Measurements from ENCODE around the gene TDRD9. TPM values are rescaled to one million over a fixed set of nuclear protein-coding genes. Genes with fewer than 3 reads are reported as not detected.

Gene TDRD9
- total RNA-seq, 1 experiment from 2014 or later = not detected

DNA sequence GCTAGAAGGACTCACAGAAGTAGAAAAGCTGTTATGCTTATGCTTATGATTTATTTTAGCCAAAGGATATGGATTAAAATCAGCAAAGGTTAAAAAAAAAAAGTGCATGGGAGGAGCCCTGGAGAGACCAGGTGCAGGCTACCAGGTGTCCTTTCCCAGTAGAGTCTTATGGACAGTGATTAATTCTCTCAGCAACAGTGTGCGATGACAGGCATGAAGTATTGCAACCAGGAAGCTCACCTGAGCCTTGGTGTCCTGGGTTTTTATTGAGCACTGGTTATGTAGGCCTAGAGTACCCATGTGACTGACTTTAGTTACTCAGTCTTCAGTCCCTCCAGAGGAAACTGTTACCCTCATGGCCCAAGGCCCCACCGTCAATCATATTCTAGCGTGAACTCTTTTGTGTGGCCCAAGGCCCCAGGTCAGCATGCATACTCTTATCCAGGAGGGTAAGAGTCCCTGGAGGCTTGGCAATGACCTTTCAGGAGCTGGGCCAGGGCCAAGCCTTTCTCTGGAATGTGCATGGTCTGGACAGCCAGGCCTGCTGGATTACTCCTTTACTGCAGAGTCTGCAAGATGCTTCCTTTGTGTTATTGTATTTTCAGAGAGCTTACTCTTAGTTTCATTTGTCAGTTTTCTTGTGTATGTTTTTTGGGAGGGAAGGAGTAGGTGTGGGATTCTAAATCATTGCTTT is 83.7 kb downstream of the TDRD9 start:
- Histone ChIP-seq H3K4me3 (ENCODE audit: low read depth, low read length, poor library complexity, severe bottlenecking) (no peak overlapping the region), H3K9me3 (ENCODE audit: low read depth, low read length, poor library complexity, severe bottlenecking) (no peaks in the 10 kb centered on the region), H3K27ac (ENCODE audit: low read depth, low read length, poor library complexity, severe bottlenecking) (no peak overlapping the region), H3K36me3 (ENCODE audit: insufficient read depth, low read length, poor library complexity, severe bottlenecking) (no peaks in the 10 kb centered on the region), H3K27me3 (replicated peaks; ENCODE audit: insufficient read depth, low read depth, low read length, poor library complexity) (no peaks in the 10 kb centered on the region), H3K4me1 (ENCODE audit: insufficient read depth, low read length, poor library complexity, severe bottlenecking) (no peaks in the 10 kb centered on the region)
- no TSS peak for BruUV-seq (replicated peaks)
- TF ChIP-seq, protein P1, sequence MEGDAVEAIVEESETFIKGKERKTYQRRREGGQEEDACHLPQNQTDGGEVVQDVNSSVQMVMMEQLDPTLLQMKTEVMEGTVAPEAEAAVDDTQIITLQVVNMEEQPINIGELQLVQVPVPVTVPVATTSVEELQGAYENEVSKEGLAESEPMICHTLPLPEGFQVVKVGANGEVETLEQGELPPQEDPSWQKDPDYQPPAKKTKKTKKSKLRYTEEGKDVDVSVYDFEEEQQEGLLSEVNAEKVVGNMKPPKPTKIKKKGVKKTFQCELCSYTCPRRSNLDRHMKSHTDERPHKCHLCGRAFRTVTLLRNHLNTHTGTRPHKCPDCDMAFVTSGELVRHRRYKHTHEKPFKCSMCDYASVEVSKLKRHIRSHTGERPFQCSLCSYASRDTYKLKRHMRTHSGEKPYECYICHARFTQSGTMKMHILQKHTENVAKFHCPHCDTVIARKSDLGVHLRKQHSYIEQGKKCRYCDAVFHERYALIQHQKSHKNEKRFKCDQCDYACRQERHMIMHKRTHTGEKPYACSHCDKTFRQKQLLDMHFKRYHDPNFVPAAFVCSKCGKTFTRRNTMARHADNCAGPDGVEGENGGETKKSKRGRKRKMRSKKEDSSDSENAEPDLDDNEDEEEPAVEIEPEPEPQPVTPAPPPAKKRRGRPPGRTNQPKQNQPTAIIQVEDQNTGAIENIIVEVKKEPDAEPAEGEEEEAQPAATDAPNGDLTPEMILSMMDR (conservative IDR thresholded peaks at IDR 0.05; ENCODE audit: low read depth, low read length) = no peak
- TF ChIP-seq EZH2 (IDR thresholded peaks at IDR 0.05; ENCODE audit: borderline replicate concordance, low read depth, low read length, poor library complexity, severe bottlenecking) = no peak
- ChIA-PET CTCF (interaction anchor here (0.7 kb wide), 1 partner anchor 27 kb away, joined by 3 read pairs; no protein-coding TSS in a partner anchor), POLR2A (ENCODE audit: low non-redundant PET) (interaction anchor here (0.6 kb wide), 1 partner anchor 455 kb away, joined by 7 read pairs; no protein-coding TSS in a partner anchor)
- intact Hi-C loops (cut with micrococcal nuclease; ENCODE audit: unreplicated experiment) = no loop called here
- no peak for DNase-seq (ENCODE audit: low spot score)

DNA sequence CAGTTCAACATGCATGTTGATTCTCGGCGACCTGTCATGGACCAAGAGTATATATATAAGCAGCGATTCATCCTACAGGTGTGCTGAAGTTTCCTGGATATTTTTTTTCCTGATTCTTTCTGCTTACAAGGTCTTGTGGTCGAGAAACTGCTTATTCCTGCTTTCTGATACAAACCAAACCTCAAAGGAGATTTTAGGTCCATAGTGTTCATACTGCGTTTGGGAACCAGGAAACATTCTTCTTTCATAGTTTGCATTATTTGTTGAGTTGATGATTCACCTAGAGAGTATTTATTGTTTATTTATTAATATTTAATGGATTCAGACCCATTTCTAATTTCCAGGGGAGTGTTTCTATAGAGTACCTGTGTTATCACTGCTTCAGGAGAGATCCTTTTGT is 86.5 kb downstream of the TDRD9 start:
- DNase-seq (ENCODE audit: low spot score) = no peak
- POLR2A ChIA-PET (ENCODE audit: low non-redundant PET) = no interaction called here

DNA sequence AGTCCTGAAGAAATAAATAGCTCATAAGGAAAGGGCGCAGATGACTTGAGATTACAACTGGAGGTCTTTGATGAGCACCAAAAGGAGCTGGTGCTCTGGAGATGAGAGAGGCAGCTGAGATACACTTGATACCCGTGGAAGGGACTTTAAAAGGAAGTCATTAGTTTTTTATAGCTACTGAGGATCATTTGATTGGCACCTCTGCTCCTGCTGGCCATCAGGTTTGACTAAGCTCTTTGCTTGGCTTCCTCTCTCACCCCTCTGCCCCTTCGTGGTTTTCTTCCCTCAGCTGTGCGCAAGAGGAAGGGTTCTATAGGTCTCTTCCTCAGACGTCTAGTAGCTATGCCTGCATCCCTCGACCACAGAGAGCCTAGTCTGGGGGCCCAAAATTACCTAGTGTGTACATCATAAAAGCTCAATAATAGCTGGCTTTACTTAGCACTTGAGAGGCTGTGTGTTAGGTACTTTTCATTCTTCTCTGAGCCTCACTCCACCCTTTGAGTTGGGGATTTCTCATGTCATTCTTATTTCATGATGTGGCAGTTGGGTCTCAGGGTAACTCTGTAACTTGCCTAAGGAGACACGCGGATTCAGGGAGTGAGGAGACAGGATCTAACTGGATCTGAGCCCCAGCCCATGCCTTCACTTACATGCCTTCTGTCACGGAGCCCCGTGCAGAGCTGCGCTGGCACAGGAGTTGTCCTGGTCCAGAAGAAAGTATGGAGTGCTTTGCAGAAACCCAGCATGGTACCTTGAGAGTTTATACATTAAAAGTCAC is 88.8 kb downstream of the TDRD9 start:
- POLR2A ChIA-PET (ENCODE audit: low non-redundant PET) = no interaction called here
- CTCF ChIA-PET = no interaction called here

More for the DNA sequence above, 86.5 kb downstream of the TDRD9 start:
- no peaks in the 10 kb centered on the region for H3K4me1 ChIP-seq (ENCODE audit: insufficient read depth, low read length, poor library complexity, severe bottlenecking)
- TF ChIP-seq EZH2 (IDR thresholded peaks at IDR 0.05; ENCODE audit: borderline replicate concordance, low read depth, low read length, poor library complexity, severe bottlenecking) = no peak
- TF ChIP-seq, protein P1 (conservative IDR thresholded peaks at IDR 0.05; ENCODE audit: low read depth, low read length) = no peak
- H3K9me3 ChIP-seq (ENCODE audit: low read depth, low read length, poor library complexity, severe bottlenecking) = no peaks in the 10 kb centered on the region
- intact Hi-C loops (cut with micrococcal nuclease; ENCODE audit: unreplicated experiment) = no loop called here
- H3K27me3 ChIP-seq (replicated peaks; ENCODE audit: insufficient read depth, low read depth, low read length, poor library complexity) = no peaks in the 10 kb centered on the region
- no TSS peak for BruUV-seq (replicated peaks)
- no peaks in the 10 kb centered on the region for H3K36me3 ChIP-seq (ENCODE audit: insufficient read depth, low read length, poor library complexity, severe bottlenecking)
- H3K27ac ChIP-seq (ENCODE audit: low read depth, low read length, poor library complexity, severe bottlenecking) = no peak overlapping the region
- H3K4me3 ChIP-seq (ENCODE audit: low read depth, low read length, poor library complexity, severe bottlenecking) = no peak overlapping the region
- CTCF ChIA-PET = no interaction called here

More for the DNA sequence above, 88.8 kb downstream of the TDRD9 start:
- Histone ChIP-seq H3K36me3 (ENCODE audit: insufficient read depth, low read length, poor library complexity, severe bottlenecking) (no peaks in the 10 kb centered on the region), H3K27ac (ENCODE audit: low read depth, low read length, poor library complexity, severe bottlenecking) (no peak overlapping the region), H3K27me3 (replicated peaks; ENCODE audit: insufficient read depth, low read depth, low read length, poor library complexity) (no peaks in the 10 kb centered on the region), H3K4me1 (ENCODE audit: insufficient read depth, low read length, poor library complexity, severe bottlenecking) (no peaks in the 10 kb centered on the region), H3K4me3 (ENCODE audit: low read depth, low read length, poor library complexity, severe bottlenecking) (no peak overlapping the region), H3K9me3 (ENCODE audit: low read depth, low read length, poor library complexity, severe bottlenecking) (no peaks in the 10 kb centered on the region)
- DNase-seq (ENCODE audit: low spot score) = no peak
- BruUV-seq (replicated peaks) = no TSS peak
- no peak for TF ChIP-seq EZH2 (IDR thresholded peaks at IDR 0.05; ENCODE audit: borderline replicate concordance, low read depth, low read length, poor library complexity, severe bottlenecking)
- TF ChIP-seq, protein P1 (conservative IDR thresholded peaks at IDR 0.05; ENCODE audit: low read depth, low read length) = no peak
- intact Hi-C loops (cut with micrococcal nuclease; ENCODE audit: unreplicated experiment) = no loop called here
